GM12892 (cell line): ENCODE data around the gene NFKBIB.

Experiments used
- POLR2A ChIP-seq: IDR thresholded peaks from 2 replicates; pipeline ENCODE4 v1.6.1; 2011; ENCODE audit warnings: low read depth, low read length, control low read depth
- POLR2AphosphoS5 ChIP-seq: IDR thresholded peaks from 2 replicates; pipeline ENCODE4 v1.6.1; 2011; ENCODE audit warnings: low read depth, low read length, control low read depth
- TAF1 ChIP-seq: IDR thresholded peaks from 2 replicates; pipeline ENCODE4 v1.6.1; 2011; ENCODE audit warnings: low read depth, mild to moderate bottlenecking, control low read depth, low read length, borderline replicate concordance

DNA sequence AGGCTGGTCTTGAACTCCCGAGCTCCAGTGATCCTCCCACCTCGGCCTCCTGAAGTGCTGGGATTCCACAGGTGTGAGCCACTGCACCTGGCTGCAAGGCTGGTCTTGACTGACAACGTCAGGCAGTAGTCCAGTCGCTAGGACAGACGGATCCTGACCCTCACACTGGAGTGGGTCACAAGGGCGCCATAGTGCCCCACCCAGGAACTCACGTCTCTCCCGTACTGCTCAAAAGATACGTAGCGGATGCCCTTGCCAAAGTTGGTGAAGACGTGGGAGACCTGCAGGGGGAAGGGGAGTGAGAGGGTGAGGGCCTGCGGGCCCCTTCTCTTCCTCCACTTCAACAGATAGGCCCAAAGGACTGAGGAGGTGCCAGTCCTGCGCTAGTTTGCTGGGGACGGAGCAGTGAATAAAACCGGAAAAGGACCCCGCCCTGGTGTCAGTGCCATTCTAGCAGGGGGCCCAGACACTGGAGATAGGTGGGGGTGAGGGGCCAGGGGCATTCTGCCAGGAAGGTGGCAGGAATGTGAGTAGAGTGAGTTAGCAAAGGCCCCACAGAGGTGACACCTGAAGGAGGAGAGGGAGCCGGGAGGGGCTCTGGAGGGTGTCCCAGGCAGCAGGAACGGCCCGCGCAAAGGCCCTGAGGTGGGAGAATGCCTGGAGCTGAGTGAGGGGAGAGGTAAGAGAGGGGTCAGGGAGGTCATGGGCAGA, 42.9 kb downstream of the NFKBIB start:
- TF ChIP-seq POLR2A, result no peak
- no peak for TF ChIP-seq TAF1
- TF ChIP-seq POLR2AphosphoS5, result no peak
